GM12878 (cell line): ENCODE results near the gene MYO16. TPM values are rescaled to one million over a fixed set of nuclear protein-coding genes. Genes with fewer than 3 reads are reported as not detected.

Experiments
- ATAC-seq: fragments of 200-7000 bp; cut with Tn5 transposase; 3 replicates; pipeline ENCODE4 v1.9.1; 2020; ENCODE audit warnings: mild to moderate bottlenecking, moderate library complexity
- BruUV-seq: library from RNA; stranded (reverse); fragments of 400-500 nt; replicated peaks from 2 replicates; lab custom pipeline; 2021; lab: Mats Ljungman, UMichigan
- CTCF ChIA-PET: fragments of 300-600 bp; sonication (Branson Sonifier 250); formaldehyde crosslinking; extraction: SDS; loops from one replicate; lab custom pipeline; 2021; ENCODE audit warnings: inconsistent platforms; lab: Yijun Ruan, JAX
- POLR2A ChIA-PET: fragments of 350-600 bp; formaldehyde crosslinking; extraction: SDS; loops from one replicate; lab custom pipeline; 2021; ENCODE audit warnings: inconsistent platforms; lab: Charles Lee
- RAD21 ChIA-PET: fragments of 300-600 bp; sonication (Branson Sonifier 250); formaldehyde crosslinking; loops from one replicate; lab custom pipeline; 2023; ENCODE audit warnings: antibody characterized with exemption; ENCODE audit not compliant: unreplicated experiment; lab: Charles Lee
- SMC1A ChIA-PET: fragments of 300-600 bp; sonication (Branson Sonifier 250); formaldehyde crosslinking; loops from one replicate; lab custom pipeline; 2023; ENCODE audit not compliant: unreplicated experiment, uncharacterized antibody; lab: Charles Lee
- DNase-seq: peaks from one replicate; pipeline ENCODE4 v3.0.0-alpha.2; 2011; ENCODE audit warnings: low read depth, low spot score
- FAIRE-seq: peaks from 3 replicates; lab custom pipeline; 2011; peaks lifted over from hg19 to GRCh38; lab: Jason Lieb, UNC
- H2AFZ ChIP-seq: 2 replicates; pipeline ENCODE4 v1.6.0; 2011; ENCODE audit warnings: low read depth, low read length, control low read depth; ENCODE audit not compliant: control insufficient read depth
- H3K27ac ChIP-seq: 2 replicates; pipeline ENCODE4 v1.5.1; 2011; ENCODE audit warnings: control low read depth; ENCODE audit not compliant: control insufficient read depth, insufficient read depth
- H3K27me3 ChIP-seq, 2 experiments: replicated peaks in 1 of 2; 2 replicates each; pipeline versions ENCODE4 v1.6.0 to v1.6.1; 2011; ENCODE audit warnings: low read length in 1 of 2; ENCODE audit not compliant: control insufficient read depth in 2 of 2, insufficient read depth in 2 of 2
- H3K36me3 ChIP-seq, 2 experiments: 2 replicates each; pipeline ENCODE4 v1.5.1; 2011; ENCODE audit warnings: low read length in 1 of 2; ENCODE audit not compliant: control insufficient read depth in 2 of 2, insufficient read depth in 2 of 2
- H3K4me1 ChIP-seq: 2 replicates; pipeline ENCODE4 v1.6.1; 2011; ENCODE audit warnings: mild to moderate bottlenecking, low read length, moderate library complexity, mixed read lengths; ENCODE audit not compliant: control insufficient read depth, insufficient read depth
- H3K4me2 ChIP-seq: 2 replicates; pipeline ENCODE4 v1.6.0; 2011; ENCODE audit warnings: control low read depth; ENCODE audit not compliant: control insufficient read depth, insufficient read depth
- H3K4me3 ChIP-seq: fragments of 200-600 bp; sonication (generic); 2 replicates; pipeline ENCODE4 v1.5.1; 2016
- H3K79me2 ChIP-seq: 2 replicates; pipeline ENCODE4 v1.6.0; 2011; ENCODE audit warnings: low read length; ENCODE audit not compliant: control insufficient read depth, insufficient read depth
- H3K9ac ChIP-seq: 2 replicates; pipeline ENCODE4 v1.8.0; 2011; ENCODE audit warnings: low read length, control low read depth, mixed read lengths; ENCODE audit not compliant: control insufficient read depth, insufficient read depth
- H3K9me3 ChIP-seq: replicated peaks from 3 replicates; pipeline ENCODE4 v1.5.1; 2011; ENCODE audit warnings: mild to moderate bottlenecking, low read length; ENCODE audit not compliant: control insufficient read depth, insufficient read depth
- H4K20me1 ChIP-seq: 2 replicates; pipeline ENCODE4 v1.6.0; 2011; ENCODE audit not compliant: control insufficient read depth, insufficient read depth
- BRCA1 ChIP-seq: IDR thresholded peaks from 2 replicates; pipeline ENCODE4 v1.6.1; 2011; ENCODE audit warnings: low read depth, low read length, improper control_type of control experiment
- CBX3 ChIP-seq: fragments of 200-600 bp; sonication (generic); IDR thresholded peaks from 2 replicates; pipeline ENCODE4 v1.6.1; 2016; ENCODE audit warnings: low read depth, borderline replicate concordance
- CBX5 ChIP-seq: sonication (generic); IDR thresholded peaks from 2 replicates; pipeline ENCODE4 v1.6.1; 2016; ENCODE audit warnings: low read depth, moderate library complexity, mild to moderate bottlenecking, inconsistent platforms
- CREB1 ChIP-seq: IDR thresholded peaks from 2 replicates; pipeline ENCODE4 v1.6.1; 2012; ENCODE audit warnings: low read depth, mild to moderate bottlenecking, inconsistent platforms
- EZH2 ChIP-seq: IDR thresholded peaks from 2 replicates; pipeline ENCODE4 v1.6.1; 2012; ENCODE audit warnings: low read depth, mild to moderate bottlenecking, control low read depth, inconsistent platforms, low read length, borderline replicate concordance; ENCODE audit not compliant: control insufficient read depth
- FOS ChIP-seq: IDR thresholded peaks from 3 replicates; pipeline ENCODE4 v1.6.1; 2011; ENCODE audit warnings: borderline replicate concordance; ENCODE audit not compliant: insufficient read length; ENCODE audit errors: extremely low read depth
- FOXM1 ChIP-seq: IDR thresholded peaks from 2 replicates; pipeline ENCODE4 v1.6.1; 2012; ENCODE audit warnings: low read depth, mild to moderate bottlenecking, inconsistent platforms, low read length, moderate library complexity
- KLF5 ChIP-seq: fragments of 450-650 bp; IDR thresholded peaks from 2 replicates; pipeline ENCODE4 v1.6.1; 2014; ENCODE audit warnings: mild to moderate bottlenecking; ENCODE audit not compliant: partially characterized antibody
- NFIC ChIP-seq: IDR thresholded peaks from 2 replicates; pipeline ENCODE4 v1.6.1; 2012; ENCODE audit warnings: low read depth, mild to moderate bottlenecking, inconsistent platforms, low read length, moderate library complexity
- POLR2AphosphoS2 ChIP-seq: IDR thresholded peaks from 2 replicates; pipeline ENCODE4 v1.6.1; 2011; ENCODE audit warnings: low read depth, mild to moderate bottlenecking, low read length, improper control_type of control experiment, moderate library complexity
- RELA ChIP-seq: fragments of 450-650 bp; IDR thresholded peaks from 2 replicates; pipeline ENCODE4 v1.8.0; 2014; ENCODE audit warnings: borderline replicate concordance; ENCODE audit not compliant: partially characterized antibody
- TAF1 ChIP-seq: IDR thresholded peaks from 2 replicates; pipeline ENCODE4 v1.6.1; 2011; ENCODE audit warnings: mild to moderate bottlenecking, low read depth, low read length, borderline replicate concordance
- TBL1XR1 ChIP-seq: IDR thresholded peaks from 2 replicates; pipeline ENCODE4 v1.6.1; 2012; ENCODE audit warnings: low read depth, low read length, improper control_type of control experiment
- YY1 ChIP-seq: IDR thresholded peaks from 2 replicates; pipeline ENCODE4 v1.6.1; 2011; ENCODE audit warnings: low read depth, mild to moderate bottlenecking, low read length
- ZNF274 ChIP-seq: IDR thresholded peaks from one replicate; pipeline ENCODE4 v1.8.0; 2011; ENCODE audit not compliant: insufficient read length, insufficient read depth
- WGBS: methylation state at CpG from one replicate; pipeline ENCODE4 v1.1.6; 2016; ENCODE audit warnings: low lambda C conversion rate; ENCODE audit not compliant: insufficient replicate concordance, insufficient coverage; ENCODE audit errors: missing lambda C conversion rate; 5-methylcytosine and 5-hydroxymethylcytosine counted together
- in situ Hi-C: fragments of 300-500 bp; cut with MboI; formaldehyde crosslinking; loops from 9 replicates; pipeline ENCODE4 v1.14.3; 2018; ENCODE audit warnings: mixed read lengths
- intact Hi-C: fragments of 100-400 bp; cut with micrococcal nuclease; formaldehyde crosslinking; loops from one replicate; pipeline ENCODE4 v1.14.2; 2022; ENCODE audit not compliant: unreplicated experiment
- polyA plus RNA-seq, 11 experiments: library from polyadenylated mRNA; depleted of rRNA in 4 of 11; unstranded in 6 of 11; stranded (reverse) in 5 of 11; fragments of >200 nt; fragmentation: Nextera tagmentation in 4 of 11; fragmentation: Illumina TruSeq in 1 of 11; extraction: Ambion mirVana in 4 of 11; extraction: Trizol in 1 of 11; gene quantifications; 1 replicate in 1 of 11; 2 replicates in 10 of 11; pipeline versions ENCODE4 v1.2.1 to v1.2.3, GENCODE V29; 2011 to 2016; ENCODE audit warnings: inconsistent platforms in 2 of 11, missing spikeins in 2 of 11, low read depth in 1 of 11
- total RNA-seq, 4 experiments: library from RNA; depleted of rRNA in 3 of 4; stranded (reverse); fragments of >200 nt in 3 of 4; fragmentation: Illumina TruSeq in 1 of 4; extraction: Trizol in 1 of 4; gene quantifications; 2 replicates each; pipeline versions ENCODE4 v1.2.1 to v1.2.3, GENCODE V29; 2013 to 2021
- TF ChIP-seq, protein P1 (sequence below): IDR thresholded peaks from 2 replicates; pipeline ENCODE4 v1.6.1; 2011; ENCODE audit warnings: borderline replicate concordance, low read depth, mild to moderate bottlenecking, moderate library complexity, low read length; ENCODE audit not compliant: insufficient read depth, poor library complexity, severe bottlenecking

MYO16 gene
- total and polyA plus RNA-seq, 10 of the 15 experiments (the other 5 are each of a cell fraction or from before 2014, with no cell fraction given), result under 0.01 to 1.7 (median 0.05) TPM; not detected in 4

DNA sequence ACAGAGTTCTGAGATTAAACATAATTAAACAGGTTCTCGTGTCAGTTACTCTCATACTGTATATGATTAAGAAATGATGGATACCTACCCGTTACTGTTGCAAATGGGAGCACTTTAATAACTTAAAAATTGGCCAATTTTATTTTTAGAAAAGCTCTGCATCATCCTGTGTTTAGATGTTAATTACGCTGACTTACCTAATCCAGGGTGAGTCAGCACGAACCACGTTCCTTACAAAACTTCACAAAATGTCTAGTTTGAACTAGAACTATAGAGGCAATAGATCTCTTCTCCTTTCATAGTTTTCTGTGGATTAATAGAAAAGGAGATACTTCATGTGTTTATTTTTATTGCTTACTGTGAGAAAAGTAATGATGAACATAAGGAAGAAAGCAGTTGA, 363.9 kb downstream of the MYO16 start (continued):
- TF ChIP-seq FOS, result no peak
- no peak for TF ChIP-seq FOXM1
- TF ChIP-seq, all 136 proteins: peak for 0

DNA sequence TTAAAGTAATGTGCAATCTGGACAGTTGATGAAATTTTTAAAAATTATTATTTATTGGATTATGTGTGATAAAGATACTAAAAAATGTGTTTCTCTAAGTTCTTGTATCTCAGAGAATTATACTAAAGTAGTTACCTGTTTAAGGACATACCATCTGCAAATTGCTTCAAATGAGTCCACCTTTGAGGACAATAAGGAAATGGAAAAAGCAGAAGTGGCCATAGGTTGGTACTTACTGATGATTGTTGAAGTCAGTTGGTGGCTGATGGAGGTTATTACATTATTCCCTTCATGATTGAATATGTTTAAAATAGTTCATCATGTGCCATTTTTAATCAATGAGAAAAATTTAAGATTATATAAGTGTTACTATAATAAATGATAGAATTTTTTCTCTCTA, 367.0 kb downstream of the MYO16 start:
- in situ Hi-C loops, result no loop called here
- DNase-seq (no peak), FAIRE-seq (no peak), ATAC-seq (no peak)
- Histone ChIP-seq H3K36me3 (no peaks in the 10 kb centered on the region), H4K20me1 (no peaks in the 10 kb centered on the region), H3K79me2 (no peaks in the 10 kb centered on the region), H2AFZ (no peak overlapping the region), H3K27me3 (no peaks in the 10 kb centered on the region), H3K4me1 (no peaks in the 10 kb centered on the region), H3K9ac (no peak overlapping the region), H3K9me3 (no peaks in the 10 kb centered on the region), H3K4me2 (no peak overlapping the region), H3K27ac (no peak overlapping the region), H3K4me3 (no peak overlapping the region)
- SMC1A ChIA-PET, result no interaction called here
- CTCF ChIA-PET, result no interaction called here
- POLR2A ChIA-PET, result no interaction called here
- intact Hi-C loops, result no loop called here
- RAD21 ChIA-PET, result no interaction called here
- no TSS peak for BruUV-seq
- TF ChIP-seq, protein P1, sequence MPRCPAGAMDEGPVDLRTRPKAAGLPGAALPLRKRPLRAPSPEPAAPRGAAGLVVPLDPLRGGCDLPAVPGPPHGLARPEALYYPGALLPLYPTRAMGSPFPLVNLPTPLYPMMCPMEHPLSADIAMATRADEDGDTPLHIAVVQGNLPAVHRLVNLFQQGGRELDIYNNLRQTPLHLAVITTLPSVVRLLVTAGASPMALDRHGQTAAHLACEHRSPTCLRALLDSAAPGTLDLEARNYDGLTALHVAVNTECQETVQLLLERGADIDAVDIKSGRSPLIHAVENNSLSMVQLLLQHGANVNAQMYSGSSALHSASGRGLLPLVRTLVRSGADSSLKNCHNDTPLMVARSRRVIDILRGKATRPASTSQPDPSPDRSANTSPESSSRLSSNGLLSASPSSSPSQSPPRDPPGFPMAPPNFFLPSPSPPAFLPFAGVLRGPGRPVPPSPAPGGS, result no peak

DNA sequence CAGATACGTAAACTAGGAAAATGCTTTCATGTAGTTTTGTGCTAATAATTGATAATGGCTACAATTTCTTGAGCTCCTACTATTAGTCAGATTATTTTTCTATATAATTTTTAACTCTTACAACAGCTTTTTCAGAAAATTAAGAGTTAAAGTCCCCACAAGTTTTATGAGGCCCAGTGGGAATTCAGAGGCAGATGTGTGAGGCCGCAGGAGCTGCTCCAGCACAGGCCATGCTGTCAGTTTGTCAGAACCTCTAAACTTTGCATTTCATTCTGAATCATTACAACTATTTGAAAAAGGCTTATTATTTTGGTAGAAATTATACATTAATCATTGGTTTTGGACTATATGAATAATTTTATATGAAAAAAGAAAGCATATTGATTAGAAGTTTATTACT, 370.8 kb downstream of the MYO16 start:
- POLR2A ChIA-PET, result no interaction called here
- intact Hi-C loops (no loop called here), in situ Hi-C loops (no loop called here)
- H3K27ac ChIP-seq, result no peak overlapping the region
- FAIRE-seq, result no peak
- no peak for DNase-seq
- H4K20me1 ChIP-seq, result no peaks in the 10 kb centered on the region
- CTCF ChIA-PET, result no interaction called here
- H3K4me2 ChIP-seq, result no peak overlapping the region
- H3K36me3 ChIP-seq, result no peaks in the 10 kb centered on the region
- H3K9ac ChIP-seq, result no peak overlapping the region
- no peak overlapping the region for H3K4me3 ChIP-seq
- H3K4me1 ChIP-seq, result no peaks in the 10 kb centered on the region
- no peaks in the 10 kb centered on the region for H3K79me2 ChIP-seq
- 70% methylated on average over 2 of the region's 2 CpGs for WGBS
- H3K27me3 ChIP-seq, result no peaks in the 10 kb centered on the region
- BruUV-seq, result no TSS peak
- no peak for ATAC-seq
- H3K9me3 ChIP-seq, result no peaks in the 10 kb centered on the region
- no peak overlapping the region for H2AFZ ChIP-seq
- SMC1A ChIA-PET, result no interaction called here
- RAD21 ChIA-PET, result no interaction called here
- TF ChIP-seq RELA (no peak), POLR2AphosphoS2 (no peak), NFIC (no peak), CBX3 (no peak), CREB1 (no peak), TBL1XR1 (no peak), ZNF274 (no peak), BRCA1 (no peak), CBX5 (no peak), YY1 (no peak), KLF5 (no peak), EZH2 (no peak), TAF1 (no peak)
